ENCODE data around the gene ETV3L.

DNA sequence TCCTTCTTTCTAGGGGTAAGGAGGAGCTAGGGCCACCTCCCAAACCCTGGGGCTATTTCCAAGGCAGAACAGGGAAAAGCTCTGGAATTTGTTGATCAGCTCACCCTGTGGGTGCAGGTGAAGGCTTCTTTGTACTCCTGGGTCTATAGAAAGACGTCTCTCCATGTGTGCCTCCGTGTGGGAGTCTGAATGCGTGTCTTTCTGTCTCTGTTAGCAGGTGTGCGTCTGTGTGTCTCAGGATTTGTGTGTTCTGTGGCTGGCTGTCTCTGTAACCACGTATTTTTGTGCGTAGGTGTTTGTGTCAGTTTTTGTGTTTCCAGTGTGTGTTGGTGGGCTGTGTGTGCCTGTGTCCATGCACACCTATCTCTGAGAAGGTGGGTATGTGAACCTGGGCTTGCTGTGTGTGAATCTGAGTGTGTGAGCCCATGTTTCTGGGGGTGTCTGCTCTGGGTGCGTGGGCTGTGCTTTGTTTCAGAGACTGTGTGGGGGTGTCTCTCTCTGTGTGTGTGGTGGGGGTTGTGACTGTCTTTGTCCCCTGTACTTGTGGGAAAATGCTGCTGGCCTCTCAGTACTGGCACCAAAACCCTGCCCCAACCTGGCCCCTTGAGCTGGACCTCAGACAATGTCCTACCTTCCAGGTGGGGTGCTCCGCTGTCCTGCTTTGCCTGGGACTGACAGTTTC lies 12.7 kb upstream of the ETV3L start:
- TF ChIP-seq TAF1 (IDR thresholded peaks at IDR 0.05; ENCODE audit: borderline replicate concordance, insufficient read depth, low read length), result no peak
- TF ChIP-seq SIN3A (IDR thresholded peaks at IDR 0.05; ENCODE audit: borderline replicate concordance, insufficient read depth, low read length), result no peak
- no peak for TF ChIP-seq POLR2AphosphoS5 (IDR thresholded peaks at IDR 0.05; ENCODE audit: low read depth, low read length)

Measured in PFSK-1 (cell line).